AG04449 (cell line): ENCODE results near the gene SENP8.

ENCODE experiments used
- CTCF ChIA-PET: fragments of 350-600 bp; formaldehyde crosslinking; extraction: SDS; loops from one replicate; lab custom pipeline; 2021; ENCODE audit warnings: antibody characterized with exemption; lab: Yijun Ruan, JAX
- POLR2A ChIA-PET: fragments of 400-600, 350-600 bp; formaldehyde crosslinking; extraction: SDS; loops from one replicate; lab custom pipeline; 2020; ENCODE audit warnings: antibody characterized with exemption, inconsistent platforms; lab: Yijun Ruan, JAX
- DNase-seq: peaks from one replicate; pipeline ENCODE4 v3.0.0-alpha.2; 2010; ENCODE audit warnings: low read depth, low spot score
- H3K4me3 ChIP-seq: 2 replicates; pipeline ENCODE4 v1.5.1; 2011; ENCODE audit warnings: low read depth, mild to moderate bottlenecking, control low read depth, low read length
- CTCF ChIP-seq: IDR thresholded peaks from one replicate; pipeline ENCODE4 v1.5.1; 2011; ENCODE audit warnings: mild to moderate bottlenecking, moderate library complexity, low read length, control low read depth, inconsistent platforms; ENCODE audit not compliant: insufficient read depth; ENCODE audit errors: missing control alignments

The SENP8 gene

GRCh38 chr15:72127724-72128322, 9.6 kb downstream of the SENP8 start:
- no peak for DNase-seq
- TF ChIP-seq CTCF = no peak
- no peak overlapping the region for H3K4me3 ChIP-seq
- ChIA-PET POLR2A (interaction anchor here (1.0 kb wide), 1 partner anchor 10 kb away, joined by 4 read pairs; the partner anchor contains the start of genes MYO9A and SENP8), CTCF (no interaction called here)

GRCh38 chr15:72128359-72128758, 10.2 kb downstream of the SENP8 start:
- H3K4me3 ChIP-seq = no peak overlapping the region
- CTCF ChIA-PET = no interaction called here
- POLR2A ChIA-PET = no interaction called here
- no peak for TF ChIP-seq CTCF
- DNase-seq = no peak

GRCh38 chr15:72130272-72130671, 12.1 kb downstream of the SENP8 start:
- no peak overlapping the region for H3K4me3 ChIP-seq
- no peak for DNase-seq
- CTCF ChIA-PET = interaction anchor here (0.6 kb wide), 1 partner anchor 13 kb away, joined by 3 read pairs; the partner anchor contains the start of gene MYO9A
- POLR2A ChIA-PET = no interaction called here
- TF ChIP-seq CTCF = no peak

GRCh38 chr15:72131922-72132321, 13.7 kb downstream of the SENP8 start:
- ChIA-PET CTCF (no interaction called here), POLR2A (no interaction called here)
- no peak overlapping the region for H3K4me3 ChIP-seq
- DNase-seq = no peak
- TF ChIP-seq CTCF = no peak

GRCh38 chr15:72133211-72133610, 15.0 kb downstream of the SENP8 start:
- CTCF ChIA-PET = interaction anchor here (0.8 to 2.4 kb wide), 2 partner anchors 23 to 28 kb away, joined by 3 to 10 read pairs; no protein-coding TSS in a partner anchor
- no peak for DNase-seq
- POLR2A ChIA-PET = no interaction called here
- TF ChIP-seq CTCF = no peak
- no peak overlapping the region for H3K4me3 ChIP-seq

GRCh38 chr15:72135719-72136118, 17.5 kb downstream of the SENP8 start:
- POLR2A ChIA-PET = no interaction called here
- H3K4me3 ChIP-seq = no peak overlapping the region
- no peak for DNase-seq
- no peak for TF ChIP-seq CTCF
- CTCF ChIA-PET = interaction anchor here (0.9 to 2.8 kb wide), 2 partner anchors 18 to 21 kb away, joined by 3 to 13 read pairs; no protein-coding TSS in a partner anchor
